IPS DF 4.7 (cell line): ENCODE results near the gene METRN.

Experiments
- DNase-seq: peaks from one replicate; pipeline ENCODE4 v3.0.0-alpha.2; 2013; ENCODE audit warnings: low spot score; ENCODE audit errors: extremely low read depth

METRN gene

DNA sequence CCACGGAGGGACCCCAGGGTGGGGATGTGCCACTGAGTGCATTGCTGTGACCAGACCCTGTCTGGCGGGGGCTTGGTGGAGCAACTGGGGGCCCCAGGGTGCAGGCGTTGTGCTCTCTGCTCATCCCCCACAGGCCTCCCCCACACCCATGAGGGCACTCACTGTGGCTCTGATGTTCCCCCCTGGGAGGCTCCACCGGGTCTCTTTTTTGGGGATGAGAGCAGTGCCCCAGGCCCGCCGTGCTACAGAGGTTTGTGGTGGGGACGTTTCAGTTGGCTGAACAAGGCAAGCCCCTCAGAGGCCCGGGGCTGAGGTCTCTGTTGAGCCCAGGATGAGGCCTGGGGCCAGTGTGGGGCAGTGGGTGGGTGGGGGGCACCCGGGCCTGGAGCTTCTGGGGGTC is 8.8 kb downstream of the METRN start:
- no peak for DNase-seq

DNA sequence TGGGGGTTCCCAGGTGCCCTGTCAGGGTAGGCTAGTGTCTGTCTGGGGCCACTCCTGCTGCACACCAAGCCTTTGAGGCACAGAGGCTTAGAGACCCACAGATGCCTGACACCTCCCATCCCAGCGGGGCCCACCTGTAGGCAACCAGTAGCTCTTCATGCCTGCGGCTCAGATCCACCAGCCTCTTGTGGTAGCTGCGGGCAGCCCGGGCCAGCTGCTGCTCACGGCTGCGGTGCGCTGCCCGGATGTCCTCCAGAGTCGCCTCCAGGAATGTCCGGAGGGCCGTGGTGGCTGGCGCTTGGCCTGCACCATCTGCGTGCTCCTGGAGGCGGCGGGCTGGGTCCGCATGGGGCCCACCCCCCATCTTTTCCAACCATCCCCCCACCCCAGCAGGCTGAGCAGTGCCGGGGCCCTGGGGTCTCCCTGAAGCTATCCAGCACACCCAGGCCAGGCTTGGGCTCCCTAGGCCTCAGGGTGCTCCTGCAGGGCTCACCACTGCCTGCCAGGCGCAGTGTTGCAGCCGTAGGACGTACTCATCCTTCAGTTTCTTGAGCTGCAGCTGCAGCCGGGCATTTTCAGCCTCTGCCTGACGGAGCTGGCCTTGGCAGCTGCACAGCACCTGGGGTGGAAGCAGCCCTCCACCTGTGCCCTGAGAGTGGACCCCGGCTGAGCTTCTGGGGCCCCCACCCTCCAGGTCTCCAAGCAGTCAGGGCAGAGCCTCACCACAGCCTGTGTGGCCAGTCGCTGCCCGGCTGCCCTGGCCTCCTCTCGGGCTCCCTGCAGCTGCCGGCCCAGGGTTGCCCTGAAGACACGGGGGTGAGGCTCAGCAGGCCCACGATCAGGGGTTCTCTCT is 9.5 kb downstream of the METRN start:
- DNase-seq = no peak

DNA sequence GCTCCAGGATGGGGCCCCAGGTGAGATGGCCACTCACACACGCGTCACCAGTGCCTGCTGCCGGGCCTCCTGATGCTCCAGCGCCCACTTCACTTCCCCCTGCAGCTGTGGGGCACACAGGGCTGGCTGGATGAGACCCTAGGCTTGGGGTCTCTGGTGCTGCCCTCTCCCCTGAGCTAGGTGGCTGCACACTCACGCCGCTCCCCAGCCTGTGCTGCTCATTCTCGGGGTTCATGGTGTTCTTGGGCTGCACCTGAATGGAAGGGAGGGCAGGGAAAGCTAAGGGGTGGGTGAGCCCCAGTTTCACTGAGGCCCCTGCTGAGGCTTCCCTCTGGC is 10.1 kb downstream of the METRN start:
- no peak for DNase-seq

DNA sequence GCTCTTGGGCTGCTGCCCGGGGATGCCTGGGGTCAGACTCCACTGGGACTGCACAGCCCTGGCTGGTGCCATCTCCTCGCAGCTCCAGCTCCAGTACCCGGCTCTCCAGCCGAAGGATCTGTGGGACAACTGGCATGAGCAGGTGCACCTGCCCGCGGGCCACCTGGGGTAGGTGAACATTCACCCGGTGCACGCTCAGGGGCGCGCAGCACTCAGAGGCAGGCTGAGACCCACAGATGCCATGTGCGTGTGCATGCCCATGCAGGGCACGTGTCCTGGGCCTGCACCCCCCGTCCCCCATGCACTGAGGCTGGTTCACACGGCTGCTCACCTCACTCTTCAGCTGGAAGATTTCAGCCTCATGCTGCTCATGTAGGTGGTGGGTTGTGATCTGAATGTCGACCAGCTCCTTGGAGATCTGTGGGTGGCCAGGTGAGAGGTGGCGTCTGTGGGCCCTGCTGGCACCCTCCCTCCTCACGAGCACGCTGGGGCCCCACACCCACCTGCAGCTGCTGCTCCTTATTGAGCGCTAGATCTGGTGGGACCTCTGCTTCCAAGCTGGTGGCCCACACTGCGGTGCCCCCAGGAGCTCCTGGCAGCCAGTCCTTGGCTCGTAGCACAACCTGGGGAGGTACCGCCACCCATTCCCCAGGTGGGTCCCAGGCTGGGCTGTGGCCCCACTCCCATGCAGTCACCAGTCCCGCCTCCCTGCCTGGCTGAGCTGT is 10.7 kb downstream of the METRN start:
- no peak for DNase-seq

DNA sequence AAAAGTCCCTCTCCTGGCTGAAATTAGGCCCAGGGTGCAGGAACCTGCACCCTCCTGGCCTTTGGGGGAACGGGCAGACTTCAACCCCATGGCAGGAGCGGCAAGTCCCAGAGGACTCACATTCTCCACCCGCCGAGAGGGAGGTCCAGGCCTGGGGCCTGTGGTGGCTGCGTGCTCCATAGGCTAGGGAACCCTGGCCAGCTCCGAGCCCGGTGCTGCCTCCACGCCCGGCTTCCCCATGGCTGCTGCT is 11.2 kb downstream of the METRN start:
- no peak for DNase-seq

DNA sequence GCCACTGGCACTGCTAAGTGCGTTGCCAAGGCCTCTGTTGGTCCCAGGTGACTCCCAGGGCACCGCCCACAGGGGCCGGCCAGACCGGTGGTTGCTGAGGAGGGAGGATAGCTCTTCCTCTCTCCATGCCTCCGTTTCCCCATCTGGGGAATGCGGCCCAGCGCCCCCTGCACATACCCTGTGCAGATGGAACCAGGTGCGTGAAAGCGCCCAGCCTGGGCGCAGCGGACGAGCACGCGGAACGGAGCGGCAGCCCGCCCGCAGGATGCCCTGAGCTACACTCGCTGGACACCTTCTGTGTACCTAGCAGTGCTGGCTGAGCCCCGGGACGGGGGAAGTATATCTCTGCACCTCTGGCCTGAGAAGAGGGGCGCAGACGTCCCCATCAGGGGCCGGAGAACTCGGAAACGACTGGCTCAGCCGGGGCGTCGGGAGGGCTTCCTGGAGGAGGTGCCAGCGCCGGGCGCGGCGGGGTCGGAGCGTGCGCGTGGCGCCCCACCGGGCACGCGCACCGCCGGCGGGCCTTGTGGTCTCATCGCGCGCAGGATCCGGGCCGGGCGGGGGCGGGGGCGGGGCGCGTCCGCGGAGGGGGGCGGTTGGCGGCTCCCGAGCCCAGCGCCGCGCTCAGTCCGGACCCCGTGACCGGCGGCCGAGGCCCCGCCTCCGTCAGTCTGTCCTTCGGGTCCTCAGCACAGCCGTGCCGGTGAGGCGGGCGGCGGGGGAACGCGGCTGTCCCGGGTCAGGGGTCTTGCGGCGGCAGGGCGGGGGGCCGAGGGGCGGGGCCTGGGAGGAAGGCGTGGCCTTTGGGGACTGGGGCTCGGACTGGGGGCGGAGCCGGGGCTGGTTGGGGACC is 11.7 kb downstream of the METRN start, which contains the start of the genes CCDC78 and HAGHL:
CCDC78 (minus strand) TSS at position 6 of the 853 bp plus-strand sequence. CDS start 76 bp downstream, outside the sequence.
HAGHL (plus strand) TSS at position 669 of the 853 bp plus-strand sequence. CDS start 404 bp downstream, outside the sequence.
- no peak for DNase-seq

DNA sequence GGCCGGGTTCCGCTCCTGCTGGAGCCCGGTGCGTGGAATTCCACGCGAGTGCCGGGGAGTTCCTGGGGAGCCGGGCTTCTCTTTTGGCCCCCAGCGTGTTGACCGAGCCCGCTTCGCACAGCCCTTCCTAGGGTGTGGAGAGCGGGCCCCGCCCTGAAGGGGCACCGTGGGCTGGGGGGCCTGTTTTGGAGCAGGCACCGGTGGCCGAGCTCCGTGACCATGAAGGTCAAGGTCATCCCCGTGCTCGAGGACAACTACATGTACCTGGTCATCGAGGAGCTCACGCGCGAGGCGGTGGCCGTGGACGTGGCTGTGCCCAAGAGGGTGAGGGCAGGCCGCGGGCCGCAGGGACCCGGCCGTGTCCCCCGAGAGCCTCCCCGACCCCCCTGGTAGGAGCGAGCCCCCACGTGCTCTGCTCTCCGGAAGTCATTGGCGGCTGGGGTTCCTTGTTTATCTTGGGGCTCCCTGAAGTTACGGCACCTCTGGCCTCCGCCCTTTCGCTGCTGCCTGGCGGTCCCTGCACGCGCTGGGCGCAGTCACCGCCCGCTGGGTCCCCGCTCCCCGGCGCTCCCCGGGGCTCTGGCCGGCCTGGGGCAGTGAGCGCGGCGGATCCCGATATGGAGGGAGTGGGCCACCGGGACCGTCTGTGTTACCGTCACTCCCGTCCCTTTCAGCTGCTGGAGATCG is 12.5 kb downstream of the METRN start:
- no peak for DNase-seq

DNA sequence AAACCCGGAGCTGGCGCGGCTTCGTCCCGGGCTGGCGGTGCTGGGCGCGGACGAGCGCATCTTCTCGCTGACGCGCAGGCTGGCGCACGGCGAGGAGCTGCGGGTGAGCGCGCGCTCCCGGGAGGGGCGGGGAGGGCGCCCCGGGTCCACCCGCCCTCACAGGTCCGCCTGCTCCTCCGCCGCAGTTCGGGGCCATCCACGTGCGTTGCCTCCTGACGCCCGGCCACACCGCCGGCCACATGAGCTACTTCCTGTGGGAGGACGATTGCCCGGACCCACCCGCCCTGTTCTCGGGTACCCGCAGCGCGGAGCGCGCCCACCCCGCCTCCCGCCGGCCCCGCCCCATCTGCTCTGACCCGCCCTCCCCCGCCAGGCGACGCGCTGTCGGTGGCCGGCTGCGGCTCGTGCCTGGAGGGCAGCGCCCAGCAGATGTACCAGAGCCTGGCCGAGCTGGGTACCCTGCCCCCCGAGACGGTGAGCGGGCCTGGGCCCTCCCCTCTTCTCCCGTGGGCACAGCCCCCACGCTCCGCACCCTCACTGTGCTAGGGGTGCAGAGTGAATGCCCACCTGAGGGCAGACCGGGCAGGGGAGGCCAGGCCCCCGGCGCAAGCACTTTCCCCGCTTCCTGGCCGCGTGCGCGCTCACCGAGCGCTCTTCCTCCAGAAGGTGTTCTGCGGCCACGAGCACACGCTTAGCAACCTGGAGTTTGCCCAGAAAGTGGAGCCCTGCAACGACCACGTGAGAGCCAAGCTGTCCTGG is 13.4 kb downstream of the METRN start:
- no peak for DNase-seq

DNA sequence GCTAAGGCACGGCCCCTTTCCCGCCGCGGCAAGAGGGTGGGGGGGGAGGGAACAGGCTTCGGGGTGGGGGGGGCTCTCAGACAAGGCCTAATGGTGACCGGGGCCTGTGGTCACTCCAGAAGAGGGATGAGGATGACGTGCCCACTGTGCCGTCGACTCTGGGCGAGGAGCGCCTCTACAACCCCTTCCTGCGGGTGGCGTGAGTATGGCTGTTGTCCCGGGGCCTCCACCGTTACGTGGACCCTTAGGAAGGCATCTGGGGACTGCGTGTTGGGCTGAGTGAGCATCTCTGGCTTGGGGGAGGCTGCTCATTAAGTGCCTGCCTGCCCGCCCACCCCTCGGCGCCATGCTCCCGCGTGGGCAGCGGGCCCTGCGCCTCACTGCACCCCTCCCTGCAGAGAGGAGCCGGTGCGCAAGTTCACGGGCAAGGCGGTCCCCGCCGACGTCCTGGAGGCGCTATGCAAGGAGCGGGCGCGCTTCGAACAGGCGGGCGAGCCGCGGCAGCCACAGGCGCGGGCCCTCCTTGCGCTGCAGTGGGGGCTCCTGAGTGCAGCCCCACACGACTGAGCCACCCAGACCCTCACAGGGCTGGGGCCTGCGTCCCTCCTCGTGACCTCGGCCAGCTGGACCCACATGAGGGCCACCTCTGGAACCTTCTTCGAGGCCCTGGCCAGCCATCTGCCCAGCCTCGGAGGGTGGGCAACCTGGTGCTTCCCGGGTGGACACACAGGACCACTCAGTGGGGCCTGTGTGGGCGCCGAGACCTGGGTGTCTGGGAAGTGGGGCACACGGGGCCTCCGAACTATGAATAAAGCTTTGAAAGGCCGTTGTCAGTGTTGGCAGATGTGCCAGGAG is 14.2 kb downstream of the METRN start:
- DNase-seq = no peak

DNA sequence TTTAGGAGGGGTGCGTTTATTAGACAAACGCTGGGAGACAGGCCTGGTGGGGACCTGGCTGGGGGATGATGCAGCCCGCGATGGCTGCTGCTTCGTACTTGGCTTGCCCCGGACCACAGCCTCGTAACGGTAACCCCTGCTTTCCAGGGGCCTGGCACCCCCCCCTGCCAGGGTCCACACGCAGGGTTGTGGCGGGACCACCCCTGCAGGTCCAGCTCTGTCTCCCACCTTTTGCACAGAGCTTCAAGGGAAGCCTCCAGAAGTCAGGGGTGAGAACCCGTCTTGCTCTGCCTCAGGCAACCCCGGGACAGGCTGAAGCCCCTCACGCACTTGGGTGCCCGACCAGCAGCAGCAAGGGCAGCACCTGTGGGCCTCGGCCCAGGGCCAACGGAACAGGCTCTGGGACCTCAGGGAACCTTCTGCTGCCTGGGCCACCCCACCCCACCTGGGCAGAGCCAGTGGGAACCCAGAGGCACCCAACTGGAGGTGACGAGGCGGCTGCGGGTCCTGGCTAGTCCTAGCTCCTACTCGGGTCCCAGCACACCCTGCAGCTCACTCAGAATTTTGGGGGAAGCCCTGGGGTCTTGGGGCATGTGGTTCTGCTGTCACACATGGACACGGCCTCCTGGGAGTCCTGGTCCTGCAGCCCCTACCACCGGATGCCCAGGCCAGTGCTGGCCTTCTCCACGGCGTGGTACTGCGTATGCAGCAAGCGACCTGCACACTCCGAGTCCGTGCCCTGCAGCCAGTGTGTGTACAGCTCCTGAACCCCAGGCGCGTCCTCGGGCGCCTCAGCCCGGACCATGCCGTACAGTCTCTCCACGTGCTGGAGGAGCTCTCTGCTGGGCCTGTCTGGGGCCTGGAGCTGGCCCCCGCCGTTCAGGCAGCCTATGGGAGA is 15.1 kb downstream of the METRN start:
- DNase-seq = no peak

DNA sequence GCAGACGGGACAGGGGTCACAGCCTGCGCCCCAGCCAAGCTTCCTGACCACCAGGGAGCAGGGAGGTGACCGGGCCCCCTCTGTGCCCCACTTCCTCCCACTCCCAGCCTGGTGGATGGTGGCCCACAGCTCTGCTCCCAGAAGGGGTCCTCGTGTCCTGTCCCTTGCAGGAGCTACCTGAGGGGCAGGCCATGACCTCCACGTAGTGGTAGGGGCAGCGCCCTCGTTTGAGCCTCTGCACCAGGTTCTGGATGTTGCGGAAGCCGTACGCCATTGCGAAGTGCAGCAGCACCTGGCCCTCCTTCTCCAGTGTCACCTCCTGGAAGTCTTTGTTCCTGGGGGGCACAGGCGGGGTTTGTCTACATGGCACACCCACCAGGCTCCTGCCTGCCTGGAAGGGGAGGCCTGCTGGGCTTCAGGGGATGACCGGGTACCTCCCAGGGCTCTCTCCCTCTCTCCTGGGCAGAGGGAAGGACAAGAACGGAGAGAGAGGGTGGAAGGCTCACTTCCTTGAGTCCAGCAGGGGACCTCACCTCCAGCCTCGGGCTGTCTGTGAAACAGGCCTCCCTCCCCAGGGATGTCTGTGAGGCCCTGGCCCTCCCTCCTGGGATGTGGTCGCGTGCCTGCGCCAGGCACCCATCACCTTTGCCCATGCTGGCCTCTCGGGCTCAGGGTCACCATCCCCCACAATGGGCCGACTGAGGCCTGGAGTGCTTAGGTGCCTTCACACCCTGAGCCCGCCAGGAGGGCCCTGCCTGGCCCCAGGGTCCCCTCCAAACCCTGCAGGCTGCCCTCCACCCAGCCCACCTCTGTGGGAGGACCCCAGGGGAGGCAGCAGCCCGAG is 16.0 kb downstream of the METRN start:
- no peak for DNase-seq

DNA sequence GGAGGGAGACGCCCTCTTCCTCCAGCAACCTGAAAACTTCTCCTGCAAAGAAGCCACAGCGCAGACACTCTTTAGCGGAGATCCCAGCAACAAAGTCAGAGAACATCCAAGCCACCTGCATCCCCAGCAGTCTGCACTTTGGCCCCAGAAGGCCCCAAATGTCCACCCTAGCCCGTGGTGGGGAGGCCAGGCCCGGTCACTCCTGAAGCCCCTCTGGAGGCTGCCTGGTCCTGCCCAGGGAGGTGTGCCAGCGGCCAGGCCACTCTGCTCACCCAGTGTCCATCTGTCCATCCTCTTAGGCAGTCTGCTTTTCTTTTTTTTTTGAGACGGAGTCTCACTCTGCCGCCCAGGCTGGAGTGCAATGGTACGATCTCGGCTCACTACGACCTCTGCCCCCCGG is 17.4 kb downstream of the METRN start:
- DNase-seq = no peak

DNA sequence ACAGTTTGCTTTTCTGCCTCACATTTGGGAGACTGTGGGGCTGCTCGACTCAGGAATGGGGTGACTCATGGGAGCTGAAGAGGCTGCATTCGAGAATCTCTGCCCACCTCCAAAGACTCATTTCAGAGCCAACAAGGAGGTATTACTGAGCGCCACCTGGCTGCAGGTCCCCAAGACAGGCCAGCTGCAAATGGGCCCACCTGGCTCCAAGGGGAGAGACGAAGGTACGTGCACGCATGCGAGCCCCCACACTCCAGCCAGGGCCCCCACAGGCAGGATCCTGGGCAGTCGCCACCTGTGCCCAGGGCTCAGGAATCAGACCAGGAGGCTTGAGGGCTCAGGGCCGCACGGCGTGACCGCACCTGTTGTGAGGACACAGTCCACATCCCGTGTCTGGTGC is 18.0 kb downstream of the METRN start:
- no peak for DNase-seq

DNA sequence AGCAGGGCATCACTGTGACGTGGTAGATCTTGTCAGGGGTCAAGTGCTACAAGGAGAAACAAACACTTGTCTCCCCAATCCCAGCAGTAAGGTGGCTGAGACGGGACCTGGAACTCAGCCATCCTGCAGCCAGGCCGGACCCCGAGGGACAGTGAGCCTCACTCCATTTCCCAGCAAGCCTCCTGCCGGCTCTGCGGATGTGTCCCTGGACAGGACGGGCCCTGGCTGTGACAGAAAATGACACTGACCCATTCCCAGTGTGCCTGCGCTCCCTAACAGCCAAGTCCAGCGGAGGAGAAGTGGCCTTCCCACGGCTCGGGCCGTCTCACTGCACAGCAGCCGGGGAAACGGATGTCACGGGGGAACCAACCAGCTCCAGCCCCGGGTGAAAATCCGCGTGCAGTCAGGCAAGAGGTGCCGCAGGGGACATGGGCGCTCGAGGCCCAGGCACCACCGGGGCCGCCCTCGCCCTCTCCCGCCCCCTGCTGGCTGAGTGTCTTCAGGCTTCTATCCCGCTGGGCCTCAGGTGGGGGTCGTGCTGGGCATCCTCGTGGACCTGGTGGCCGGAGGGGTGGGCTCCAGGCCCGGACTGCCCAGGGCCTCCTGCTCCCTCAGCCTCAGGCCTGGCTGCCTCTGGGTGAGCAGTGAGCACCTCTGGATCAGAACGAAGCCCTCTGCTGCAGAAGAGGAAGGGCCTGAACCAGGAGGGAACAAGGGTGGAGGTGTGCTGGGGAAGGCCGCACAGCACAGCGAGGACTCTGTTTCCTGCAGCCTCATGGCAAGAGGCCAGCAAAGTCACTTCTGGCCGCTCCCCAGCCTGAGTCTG is 18.7 kb downstream of the METRN start:
- no peak for DNase-seq

DNA sequence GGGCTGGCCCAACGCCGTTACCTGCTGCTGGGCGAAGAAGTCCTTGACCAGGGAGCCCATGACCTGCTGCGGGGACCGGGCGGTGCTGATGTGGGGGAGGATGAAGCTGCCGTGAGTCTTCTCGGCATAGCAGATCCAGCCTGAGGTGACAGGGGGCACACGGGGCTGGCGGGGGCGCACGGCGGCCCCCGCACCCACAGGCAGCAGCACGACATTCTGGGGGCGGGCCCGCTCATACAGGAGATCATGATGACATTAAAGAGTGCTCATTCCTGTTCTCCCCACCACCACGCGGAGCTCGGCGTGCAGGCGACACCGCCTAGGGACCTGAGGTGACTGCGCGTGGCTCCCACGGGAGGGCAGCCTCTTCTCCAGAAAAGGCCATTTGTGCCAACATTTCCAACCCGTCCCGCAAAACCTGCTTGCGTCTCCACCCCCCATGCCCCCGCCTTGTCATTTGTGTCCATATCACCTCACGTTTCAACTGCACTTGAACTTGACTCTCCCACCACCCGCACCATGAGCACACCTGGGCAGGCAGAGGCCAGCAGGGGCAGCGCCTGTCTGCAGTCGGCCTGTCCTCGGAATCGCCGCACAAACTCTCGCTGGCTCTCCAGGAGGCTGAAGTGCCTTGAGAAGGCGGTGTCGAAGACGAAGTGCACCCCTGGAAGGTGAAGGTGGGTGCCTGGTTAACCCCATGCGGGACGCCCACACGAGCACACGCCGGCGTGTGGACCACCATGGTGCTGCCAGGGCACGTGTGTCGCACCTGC is 19.5 kb downstream of the METRN start:
- no peak for DNase-seq
